Panc1 (cell line): ENCODE results near the gene IPO11. TPM values are rescaled to one million over a fixed set of nuclear protein-coding genes. Genes with fewer than 3 reads are reported as not detected.

ENCODE experiments used
- ATAC-seq: fragments of 200-7000 bp; cut with Tn5 transposase; 2 replicates; pipeline ENCODE4 v1.9.1; 2020; ENCODE audit warnings: mild to moderate bottlenecking, moderate library complexity
- BruUV-seq: library from RNA; stranded (reverse); fragments of 400-500 nt; replicated peaks from 2 replicates; lab custom pipeline; 2021; lab: Mats Ljungman, UMichigan
- CTCF ChIA-PET: fragments of 300-600 bp; sonication (Branson Sonifier 250); formaldehyde crosslinking; loops from one replicate; lab custom pipeline; 2022; ENCODE audit warnings: antibody characterized with exemption; lab: Charles Lee
- POLR2A ChIA-PET: fragments of 300-600 bp; sonication (Branson Sonifier 250); formaldehyde crosslinking; loops from one replicate; lab custom pipeline; 2022; ENCODE audit warnings: antibody characterized with exemption; lab: Charles Lee
- DNase-seq: peaks from one replicate; pipeline ENCODE4 v3.0.0-alpha.2; 2010; ENCODE audit warnings: low read depth, low spot score
- H3K27ac ChIP-seq: 2 replicates; pipeline ENCODE4 v1.5.1; 2011; ENCODE audit warnings: mild to moderate bottlenecking, low read length, inconsistent platforms
- H3K27me3 ChIP-seq: fragments of 200-500 bp; sonication (Bioruptor generic); 2 replicates; pipeline ENCODE4 v1.6.0; 2014; ENCODE audit warnings: low read length, inconsistent platforms; ENCODE audit not compliant: control insufficient read depth, insufficient read depth
- H3K36me3 ChIP-seq: fragments of 200-500 bp; sonication (Bioruptor generic); 2 replicates; pipeline ENCODE4 v1.5.1; 2014; ENCODE audit warnings: inconsistent platforms, mild to moderate bottlenecking, low read length, moderate library complexity; ENCODE audit not compliant: control insufficient read depth, insufficient read depth
- H3K4me1 ChIP-seq: 2 replicates; pipeline ENCODE4 v1.5.1; 2011; ENCODE audit warnings: inconsistent platforms, mild to moderate bottlenecking, low read length, moderate library complexity; ENCODE audit not compliant: control insufficient read depth, insufficient read depth
- H3K4me3 ChIP-seq, 2 experiments: 2 replicates each; pipeline ENCODE4 v1.5.1; 2011 to 2012; ENCODE audit warnings: low read depth in 2 of 2, low read length in 2 of 2, mild to moderate bottlenecking in 2 of 2, inconsistent platforms in 1 of 2, moderate library complexity in 1 of 2
- H3K9me3 ChIP-seq: fragments of 200-500 bp; sonication (Bioruptor generic); 2 replicates; pipeline ENCODE4 v1.5.1; 2014; ENCODE audit warnings: low read depth, mild to moderate bottlenecking, inconsistent platforms, low read length, moderate library complexity; ENCODE audit not compliant: control insufficient read depth, insufficient read depth
- CTCF ChIP-seq: fragments of 450-650 bp; IDR thresholded peaks from 2 replicates; pipeline ENCODE4 v1.5.1; 2017; ENCODE audit warnings: mild to moderate bottlenecking
- POLR2AphosphoS5 ChIP-seq: IDR thresholded peaks from 2 replicates; pipeline ENCODE4 v1.6.1; 2012; ENCODE audit warnings: mild to moderate bottlenecking, low read depth, low read length, moderate library complexity
- SIN3A ChIP-seq: IDR thresholded peaks from 2 replicates; pipeline ENCODE4 v1.6.1; 2012; ENCODE audit warnings: low read depth, mild to moderate bottlenecking, low read length, moderate library complexity, borderline replicate concordance; ENCODE audit not compliant: insufficient read depth
- TCF7L2 ChIP-seq: IDR thresholded peaks from 2 replicates; pipeline ENCODE4 v1.6.1; 2011; ENCODE audit warnings: mild to moderate bottlenecking, low read depth, low read length, inconsistent platforms
- in situ Hi-C: cut with HindIII; loops from 2 replicates; pipeline ENCODE4 v1.10.0; 2016; ENCODE audit warnings: low sequenced_read_pairs, low pct_unique_long_range_greater_than_20kb
- intact Hi-C: fragments of 100-400 bp; cut with micrococcal nuclease; formaldehyde crosslinking; loops from one replicate; pipeline ENCODE4 v1.10.0; 2022; ENCODE audit not compliant: unreplicated experiment
- total RNA-seq: library from RNA; stranded (reverse); gene quantifications from one replicate; pipeline ENCODE4 v1.2.1, GENCODE V29; 2021; ENCODE audit not compliant: unreplicated experiment
- TF ChIP-seq, protein P1 (sequence below), 2 experiments: IDR thresholded peaks; 2 replicates each; pipeline ENCODE4 v1.6.1; 2011 to 2012; ENCODE audit warnings: low read depth in 2 of 2, control low read depth in 1 of 2, low read length in 1 of 2, mild to moderate bottlenecking in 1 of 2, moderate library complexity in 1 of 2; ENCODE audit not compliant: insufficient read depth in 1 of 2

The IPO11 gene
- total RNA-seq, 1 experiment from 2014 or later, result 39.8 TPM

GRCh38 chr5:62373382-62373781, 39.2 kb upstream of the IPO11 start:
- H3K36me3 ChIP-seq, result peaks cover 22% of the 10 kb centered on the region
- no peaks in the 10 kb centered on the region for H3K4me1 ChIP-seq
- TF ChIP-seq POLR2AphosphoS5, result no peak
- TF ChIP-seq SIN3A, result no peak
- no peak for TF ChIP-seq TCF7L2
- TF ChIP-seq CTCF, result no peak
- TF ChIP-seq, protein P1, sequence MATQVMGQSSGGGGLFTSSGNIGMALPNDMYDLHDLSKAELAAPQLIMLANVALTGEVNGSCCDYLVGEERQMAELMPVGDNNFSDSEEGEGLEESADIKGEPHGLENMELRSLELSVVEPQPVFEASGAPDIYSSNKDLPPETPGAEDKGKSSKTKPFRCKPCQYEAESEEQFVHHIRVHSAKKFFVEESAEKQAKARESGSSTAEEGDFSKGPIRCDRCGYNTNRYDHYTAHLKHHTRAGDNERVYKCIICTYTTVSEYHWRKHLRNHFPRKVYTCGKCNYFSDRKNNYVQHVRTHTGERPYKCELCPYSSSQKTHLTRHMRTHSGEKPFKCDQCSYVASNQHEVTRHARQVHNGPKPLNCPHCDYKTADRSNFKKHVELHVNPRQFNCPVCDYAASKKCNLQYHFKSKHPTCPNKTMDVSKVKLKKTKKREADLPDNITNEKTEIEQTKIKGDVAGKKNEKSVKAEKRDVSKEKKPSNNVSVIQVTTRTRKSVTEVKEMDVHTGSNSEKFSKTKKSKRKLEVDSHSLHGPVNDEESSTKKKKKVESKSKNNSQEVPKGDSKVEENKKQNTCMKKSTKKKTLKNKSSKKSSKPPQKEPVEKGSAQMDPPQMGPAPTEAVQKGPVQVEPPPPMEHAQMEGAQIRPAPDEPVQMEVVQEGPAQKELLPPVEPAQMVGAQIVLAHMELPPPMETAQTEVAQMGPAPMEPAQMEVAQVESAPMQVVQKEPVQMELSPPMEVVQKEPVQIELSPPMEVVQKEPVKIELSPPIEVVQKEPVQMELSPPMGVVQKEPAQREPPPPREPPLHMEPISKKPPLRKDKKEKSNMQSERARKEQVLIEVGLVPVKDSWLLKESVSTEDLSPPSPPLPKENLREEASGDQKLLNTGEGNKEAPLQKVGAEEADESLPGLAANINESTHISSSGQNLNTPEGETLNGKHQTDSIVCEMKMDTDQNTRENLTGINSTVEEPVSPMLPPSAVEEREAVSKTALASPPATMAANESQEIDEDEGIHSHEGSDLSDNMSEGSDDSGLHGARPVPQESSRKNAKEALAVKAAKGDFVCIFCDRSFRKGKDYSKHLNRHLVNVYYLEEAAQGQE (IDR thresholded peaks at IDR 0.05; ENCODE audit: insufficient read depth in 1 of 2, low read depth in 2 of 2, low read length in 1 of 2), result no peak
- no peaks in the 10 kb centered on the region for H3K27me3 ChIP-seq
- H3K27ac ChIP-seq, result no peak overlapping the region
- ATAC-seq, result no peak
- no peaks in the 10 kb centered on the region for H3K9me3 ChIP-seq
- BruUV-seq, result no TSS peak
- ChIA-PET CTCF (no interaction called here), POLR2A (no interaction called here)
- in situ Hi-C loops (no loop called here), intact Hi-C loops (no loop called here)
- no peak for DNase-seq
- H3K4me3 ChIP-seq, result no peak overlapping the region

- TF ChIP-seq, protein P1 (IDR thresholded peaks at IDR 0.05; ENCODE audit: insufficient read depth in 1 of 2, low read depth in 2 of 2, low read length in 1 of 2), result no peak
- no peak overlapping the region for H3K4me3 ChIP-seq
- ATAC-seq (no peak), DNase-seq (no peak)
- no peaks in the 10 kb centered on the region for H3K27me3 ChIP-seq
- ChIA-PET CTCF (no interaction called here), POLR2A (no interaction called here)
- in situ Hi-C loops (no loop called here), intact Hi-C loops (no loop called here)
- no peaks in the 10 kb centered on the region for H3K4me1 ChIP-seq
- BruUV-seq, result no TSS peak
- H3K36me3 ChIP-seq, result peaks cover 19% of the 10 kb centered on the region
- no peak overlapping the region for H3K27ac ChIP-seq
- H3K9me3 ChIP-seq, result no peaks in the 10 kb centered on the region
Measured at GRCh38 chr5:62374090-62374489, 38.5 kb upstream of the IPO11 start.
